K562 (cell line): ENCODE measurements around the gene PLD1. TPM values are rescaled to one million over a fixed set of nuclear protein-coding genes. Genes with fewer than 3 reads are reported as not detected.

Experiments
- ATAC-seq: fragments of 200-7000 bp; cut with Tn5 transposase; 3 replicates; pipeline ENCODE4 v1.9.1; 2020; ENCODE audit warnings: moderate library complexity
- BruUV-seq: library from RNA; stranded (reverse); fragments of 400-500 nt; replicated peaks from 2 replicates; lab custom pipeline; 2021; lab: Mats Ljungman, UMichigan
- CTCF ChIA-PET: fragments of 300-600 bp; formaldehyde crosslinking; extraction: SDS; loops from one replicate; lab custom pipeline; 2021; ENCODE audit warnings: low intra/inter-chr PET ratio; lab: Yijun Ruan, JAX
- POLR2A ChIA-PET: fragments of 300-600, 350-650 bp; sonication (Branson Sonifier 250); formaldehyde crosslinking; extraction: SDS; loops from one replicate; lab custom pipeline; 2021; ENCODE audit warnings: antibody characterized with exemption, inconsistent platforms; lab: Yijun Ruan, JAX
- DNase-seq, 4 experiments: peaks; one replicate each; pipeline versions ENCODE4 v3.0.0 to v3.0.0-alpha.2; 2011 to 2018; ENCODE audit warnings: low spot score in 3 of 4, mixed read lengths in 3 of 4; ENCODE audit errors: extremely low read depth in 1 of 4
- FAIRE-seq: peaks from 2 replicates; lab custom pipeline; 2011; peaks lifted over from hg19 to GRCh38; lab: Jason Lieb, UNC
- H2AFZ ChIP-seq: 2 replicates; pipeline ENCODE4 v1.6.0; 2011; ENCODE audit warnings: low read depth, low read length, control low read depth, inconsistent platforms
- H3K27ac ChIP-seq: fragments of 200-600 bp; 3 replicates; pipeline ENCODE4 v1.8.0; 2011; ENCODE audit warnings: low read depth, mild to moderate bottlenecking, control low read depth, inconsistent platforms, low read length, moderate library complexity, mixed read lengths; ENCODE audit errors: extremely low read depth
- H3K27me3 ChIP-seq, 2 experiments: fragments of 300-600 bp in 1 of 2; 2 replicates in 1 of 2; 3 replicates in 1 of 2; pipeline versions ENCODE4 v1.6.0 to v1.8.0; 2011; ENCODE audit warnings: inconsistent platforms in 2 of 2, low read length in 2 of 2, mild to moderate bottlenecking in 1 of 2, mixed read lengths in 1 of 2, moderate library complexity in 1 of 2; ENCODE audit not compliant: control insufficient read depth in 2 of 2, insufficient read depth in 2 of 2
- H3K36me3 ChIP-seq: fragments of 300-600 bp; 3 replicates; pipeline ENCODE4 v1.8.0; 2011; ENCODE audit warnings: mild to moderate bottlenecking, low read length, inconsistent platforms; ENCODE audit not compliant: control insufficient read depth, insufficient read depth
- H3K4me1 ChIP-seq, 2 experiments: fragments of 200-600 bp in 1 of 2; replicated peaks in 1 of 2; 2 replicates in 1 of 2; 3 replicates in 1 of 2; pipeline versions ENCODE4 v1.5.1 to v1.8.0; 2011; ENCODE audit warnings: inconsistent platforms in 2 of 2, low read length in 2 of 2, mild to moderate bottlenecking in 1 of 2, mixed read lengths in 1 of 2, moderate library complexity in 1 of 2; ENCODE audit not compliant: control insufficient read depth in 2 of 2, insufficient read depth in 2 of 2
- H3K4me2 ChIP-seq: 2 replicates; pipeline ENCODE4 v1.6.1; 2011; ENCODE audit warnings: low read length, control low read depth, inconsistent platforms, mixed read lengths; ENCODE audit not compliant: insufficient read depth
- H3K4me3 ChIP-seq: fragments of 200-600 bp; sonication (generic), shearing (Covaris generic); 2 replicates; pipeline ENCODE4 v1.5.1; 2016; ENCODE audit warnings: control low read depth, inconsistent platforms
- H3K79me2 ChIP-seq: fragments of 200-600 bp; 3 replicates; pipeline ENCODE4 v1.8.0; 2011; ENCODE audit warnings: low read length, inconsistent platforms; ENCODE audit not compliant: control insufficient read depth, insufficient read depth
- H3K9ac ChIP-seq, 2 experiments: 2 replicates each; pipeline versions ENCODE4 v1.6.0 to v1.6.1; 2011; ENCODE audit warnings: low read depth in 2 of 2, low read length in 2 of 2, control low read depth in 1 of 2, inconsistent platforms in 1 of 2, mild to moderate bottlenecking in 1 of 2, mixed read lengths in 1 of 2; ENCODE audit not compliant: insufficient read depth in 1 of 2
- H3K9me1 ChIP-seq: one replicate; pipeline ENCODE4 v1.6.0; 2011; ENCODE audit warnings: inconsistent platforms, mild to moderate bottlenecking, low read length, moderate library complexity; ENCODE audit not compliant: control insufficient read depth, insufficient read depth
- H3K9me3 ChIP-seq: replicated peaks from 2 replicates; pipeline ENCODE4 v1.5.1; 2011; ENCODE audit warnings: low read depth, low read length, inconsistent platforms; ENCODE audit not compliant: control insufficient read depth, insufficient read depth
- H4K20me1 ChIP-seq: replicated peaks from 2 replicates; pipeline ENCODE4 v1.6.1; 2011; ENCODE audit warnings: low read length, inconsistent platforms, mixed read lengths; ENCODE audit not compliant: control insufficient read depth, insufficient read depth
- CREM ChIP-seq: IDR thresholded peaks from 2 replicates; pipeline ENCODE4 v1.6.1; 2014; ENCODE audit warnings: antibody characterized with exemption, low read depth
- KDM4B ChIP-seq, 2 experiments: fragments of 450-650 bp in 1 of 2; sonication (generic) in 1 of 2; IDR thresholded peaks; 2 replicates each; pipeline ENCODE4 v1.6.1; 2016 to 2017; ENCODE audit warnings: borderline replicate concordance in 2 of 2, antibody characterized with exemption in 1 of 2, low read depth in 1 of 2, mild to moderate bottlenecking in 1 of 2
- SAP30 ChIP-seq: fragments of 200-600 bp; sonication (generic); IDR thresholded peaks from 2 replicates; pipeline ENCODE4 v1.6.1; 2012; ENCODE audit warnings: borderline replicate concordance, low read depth, mild to moderate bottlenecking, moderate library complexity, low read length, control low read depth, inconsistent platforms; ENCODE audit not compliant: insufficient read depth, poor library complexity, severe bottlenecking
- ZNF146 ChIP-seq: IDR thresholded peaks from one replicate; pipeline ENCODE4 v1.6.1; 2018; ENCODE audit warnings: missing compliant biosample characterization; ENCODE audit not compliant: unreplicated experiment
- ZNF316 ChIP-seq: fragments of 450-650 bp; IDR thresholded peaks from 2 replicates; pipeline ENCODE4 v1.6.1; 2016
- WGBS: fragments of 100-300 bp; shearing (Covaris generic); methylation state at CpG from one replicate; pipeline ENCODE4 v1.1.6; 2016; ENCODE audit warnings: low coverage, mixed read lengths; ENCODE audit not compliant: insufficient coverage; ENCODE audit errors: missing lambda C conversion rate; 5-methylcytosine and 5-hydroxymethylcytosine counted together
- in situ Hi-C: fragments of 300-500 bp; cut with MboI; formaldehyde crosslinking; loops from 4 replicates; pipeline ENCODE4 v1.15.0; 2018; ENCODE audit warnings: inconsistent platforms, mixed read lengths
- intact Hi-C: fragments of 100-400 bp; cut with micrococcal nuclease; formaldehyde crosslinking; loops from 2 replicates; pipeline ENCODE4 v1.14.2; 2022
- polyA plus RNA-seq, 8 experiments: library from polyadenylated mRNA; depleted of rRNA in 4 of 8; stranded (reverse) in 5 of 8; unstranded in 3 of 8; fragments of >200 nt; fragmentation: Nextera tagmentation in 2 of 8; fragmentation: Illumina TruSeq in 1 of 8; extraction: Ambion mirVana in 2 of 8; extraction: Trizol in 1 of 8; gene quantifications; 2 replicates each; pipeline versions ENCODE4 v1.2.1 to v1.2.3, GENCODE V29; 2011 to 2014; ENCODE audit warnings: inconsistent platforms in 1 of 8, missing spikeins in 1 of 8
- total RNA-seq, 7 experiments: library from RNA; depleted of rRNA in 6 of 7; stranded (reverse); fragments of >200 nt in 6 of 7; fragmentation: Illumina TruSeq in 2 of 7; extraction: Trizol in 2 of 7; gene quantifications; 2 replicates each; pipeline versions ENCODE4 v1.2.1 to v1.2.3, GENCODE V29; 2011 to 2021; ENCODE audit warnings: low replicate concordance in 1 of 7
- TF ChIP-seq, protein P1 (sequence below), 2 experiments: IDR thresholded peaks in 1 of 2; conservative IDR thresholded peaks in 1 of 2; 2 replicates each; pipeline ENCODE4 v1.6.1; 2016; ENCODE audit warnings: low read depth in 2 of 2, mild to moderate bottlenecking in 1 of 2, missing compliant biosample characterization in 1 of 2, missing genetic modification characterization in 1 of 2, moderate library complexity in 1 of 2

The PLD1 gene
- total and polyA plus RNA-seq, 9 of the 15 experiments (the other 6 are each of a cell fraction or from before 2014, with no cell fraction given), result 8.4 to 26.1 (median 18.6) TPM

DNA sequence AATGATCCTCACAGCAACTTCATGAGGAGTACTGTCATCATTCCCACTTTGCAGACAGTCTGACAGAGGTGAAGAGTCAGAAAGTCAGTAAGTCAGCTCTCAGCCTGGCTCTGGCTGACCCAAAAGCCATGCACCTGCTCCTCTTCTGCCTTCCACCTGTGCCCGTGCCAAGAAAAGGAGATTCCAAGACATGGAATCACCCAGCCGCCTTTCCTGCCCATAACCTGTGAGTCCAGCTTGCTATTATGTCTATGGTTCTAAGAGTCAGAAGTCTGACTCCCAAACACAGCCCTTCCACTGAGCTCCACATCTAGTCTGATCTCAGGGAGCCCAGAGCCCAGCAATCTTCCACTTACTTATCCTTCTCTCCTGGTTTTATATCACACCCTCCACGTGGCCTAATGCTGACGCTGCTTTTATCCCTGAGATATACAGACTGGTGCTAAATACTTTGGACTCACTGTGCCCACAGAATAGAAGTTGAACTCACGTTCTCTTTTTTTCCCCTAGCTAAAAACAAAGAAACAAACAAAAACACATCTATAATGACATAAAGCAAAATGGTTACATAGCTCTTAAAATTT lies 66.0 kb downstream of the PLD1 start:
- H3K79me2 ChIP-seq, result no peaks in the 10 kb centered on the region
- POLR2A ChIA-PET, result interaction anchor here (0.5 to 1.7 kb wide), 6 partner anchors 8 to 781 kb away, joined by 3 to 6 read pairs (median 3); no protein-coding TSS in a partner anchor

More for the DNA sequence above, 66.0 kb downstream of the PLD1 start:
- no peaks in the 10 kb centered on the region for H4K20me1 ChIP-seq
- intact Hi-C loops (no loop called here), in situ Hi-C loops (no loop called here)
- CTCF ChIA-PET, result no interaction called here
- no peaks in the 10 kb centered on the region for H3K27me3 ChIP-seq
- FAIRE-seq (no peak), DNase-seq (no peak), ATAC-seq (no peak)
- H3K9ac ChIP-seq, result no peak overlapping the region
- no peaks in the 10 kb centered on the region for H3K36me3 ChIP-seq
- H3K27ac ChIP-seq, result no peak overlapping the region
- H3K9me1 ChIP-seq, result no peaks in the 10 kb centered on the region
- 30% methylated on average over 5 of the region's 5 CpGs for WGBS
- no peak overlapping the region for H3K4me2 ChIP-seq
- H3K4me3 ChIP-seq, result no peak overlapping the region
- no peak overlapping the region for H2AFZ ChIP-seq
- TF ChIP-seq ZNF146 (CRISPR knock-in tag) (no peak), SAP30 (no peak), CREM (no peak), KDM4B (IDR thresholded peaks at IDR 0.05; ENCODE audit: borderline replicate concordance in 2 of 2, low read depth in 1 of 2) (no peak), ZNF316 (0 out of 2 replicates have a peak, but pooled peaks have one; percentile 26)
- TF ChIP-seq, protein P1, sequence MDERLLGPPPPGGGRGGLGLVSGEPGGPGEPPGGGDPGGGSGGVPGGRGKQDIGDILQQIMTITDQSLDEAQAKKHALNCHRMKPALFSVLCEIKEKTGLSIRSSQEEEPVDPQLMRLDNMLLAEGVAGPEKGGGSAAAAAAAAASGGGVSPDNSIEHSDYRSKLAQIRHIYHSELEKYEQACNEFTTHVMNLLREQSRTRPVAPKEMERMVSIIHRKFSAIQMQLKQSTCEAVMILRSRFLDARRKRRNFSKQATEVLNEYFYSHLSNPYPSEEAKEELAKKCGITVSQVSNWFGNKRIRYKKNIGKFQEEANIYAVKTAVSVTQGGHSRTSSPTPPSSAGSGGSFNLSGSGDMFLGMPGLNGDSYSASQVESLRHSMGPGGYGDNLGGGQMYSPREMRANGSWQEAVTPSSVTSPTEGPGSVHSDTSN (CRISPR knock-in tag; IDR thresholded peaks at IDR 0.05; ENCODE audit: low read depth), result no peak
- TF ChIP-seq, protein P1 (tag; conservative IDR thresholded peaks at IDR 0.05; ENCODE audit: low read depth), result no peak
- H3K4me1 ChIP-seq, result peaks cover 0 to 11% of the 10 kb centered on the region in 2 experiments; a peak in 4 of 5 replicates
- BruUV-seq, result no TSS peak
- 0 out of 2 replicates have a peak, but pooled peaks cover 2% of the 10 kb centered on the region for H3K9me3 ChIP-seq
